Measurements from ENCODE around the gene KCNH5. TPM values are rescaled to one million over a fixed set of nuclear protein-coding genes. Genes with fewer than 3 reads are reported as not detected.

Gene KCNH5
- total RNA-seq, 1 donor from 2014 or later = 3.1 TPM

DNA sequence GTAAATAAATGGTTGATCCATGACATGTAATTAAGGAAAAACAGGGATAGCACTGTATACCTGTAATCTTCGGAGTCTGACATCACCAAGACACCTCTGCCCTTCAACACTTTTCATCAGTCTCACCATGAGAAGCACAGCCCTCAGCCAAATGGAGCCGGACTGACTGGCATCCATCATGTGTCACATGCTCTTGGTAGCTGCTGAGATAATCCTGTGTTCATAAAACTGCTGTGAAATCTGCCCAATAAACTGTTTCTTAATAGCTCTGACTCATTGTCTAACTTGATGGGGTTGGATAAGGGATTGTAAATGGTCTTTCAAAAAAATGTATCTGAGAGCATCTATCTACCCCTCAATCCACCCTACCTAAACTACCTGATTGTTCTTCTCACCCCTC, 33.6 kb downstream of the KCNH5 start:
- TF ChIP-seq, protein P1, sequence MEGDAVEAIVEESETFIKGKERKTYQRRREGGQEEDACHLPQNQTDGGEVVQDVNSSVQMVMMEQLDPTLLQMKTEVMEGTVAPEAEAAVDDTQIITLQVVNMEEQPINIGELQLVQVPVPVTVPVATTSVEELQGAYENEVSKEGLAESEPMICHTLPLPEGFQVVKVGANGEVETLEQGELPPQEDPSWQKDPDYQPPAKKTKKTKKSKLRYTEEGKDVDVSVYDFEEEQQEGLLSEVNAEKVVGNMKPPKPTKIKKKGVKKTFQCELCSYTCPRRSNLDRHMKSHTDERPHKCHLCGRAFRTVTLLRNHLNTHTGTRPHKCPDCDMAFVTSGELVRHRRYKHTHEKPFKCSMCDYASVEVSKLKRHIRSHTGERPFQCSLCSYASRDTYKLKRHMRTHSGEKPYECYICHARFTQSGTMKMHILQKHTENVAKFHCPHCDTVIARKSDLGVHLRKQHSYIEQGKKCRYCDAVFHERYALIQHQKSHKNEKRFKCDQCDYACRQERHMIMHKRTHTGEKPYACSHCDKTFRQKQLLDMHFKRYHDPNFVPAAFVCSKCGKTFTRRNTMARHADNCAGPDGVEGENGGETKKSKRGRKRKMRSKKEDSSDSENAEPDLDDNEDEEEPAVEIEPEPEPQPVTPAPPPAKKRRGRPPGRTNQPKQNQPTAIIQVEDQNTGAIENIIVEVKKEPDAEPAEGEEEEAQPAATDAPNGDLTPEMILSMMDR (IDR thresholded peaks at IDR 0.05; ENCODE audit: unreplicated experiment) = no peak
- H3K27me3 Mint-ChIP-seq = no peaks in the 10 kb centered on the region
- H3K9me3 Mint-ChIP-seq (ENCODE audit: low read depth) = no peaks in the 10 kb centered on the region
- no peak overlapping the region for H3K4me3 Mint-ChIP-seq (ENCODE audit: low read depth)
- H3K4me1 Mint-ChIP-seq (ENCODE audit: low read depth) = peaks cover 3% of the 10 kb centered on the region
- H3K36me3 Mint-ChIP-seq (ENCODE audit: insufficient read depth) = no peaks in the 10 kb centered on the region
- no peak overlapping the region for H3K27ac Mint-ChIP-seq
- DNase-seq (ENCODE audit: low spot score, unreplicated experiment) = no peak

GRCh38 chr14:63009495-63009894, 35.8 kb downstream of the KCNH5 start:
- Mint-ChIP-seq H3K36me3 (ENCODE audit: insufficient read depth) (no peaks in the 10 kb centered on the region), H3K4me1 (ENCODE audit: low read depth) (peaks cover 3% of the 10 kb centered on the region), H3K9me3 (ENCODE audit: low read depth) (no peaks in the 10 kb centered on the region), H3K27me3 (no peaks in the 10 kb centered on the region), H3K4me3 (ENCODE audit: low read depth) (no peak overlapping the region), H3K27ac (no peak overlapping the region)
- TF ChIP-seq, protein P1 (IDR thresholded peaks at IDR 0.05; ENCODE audit: unreplicated experiment) = no peak
- no peak for DNase-seq (ENCODE audit: low spot score, unreplicated experiment)

- Mint-ChIP-seq H3K27me3 (no peaks in the 10 kb centered on the region), H3K4me1 (ENCODE audit: low read depth) (peaks cover 3% of the 10 kb centered on the region), H3K9me3 (ENCODE audit: low read depth) (no peaks in the 10 kb centered on the region), H3K4me3 (ENCODE audit: low read depth) (no peak overlapping the region), H3K36me3 (ENCODE audit: insufficient read depth) (no peaks in the 10 kb centered on the region), H3K27ac (no peak overlapping the region)
- DNase-seq (ENCODE audit: low spot score, unreplicated experiment) = no peak
- TF ChIP-seq, protein P1 (IDR thresholded peaks at IDR 0.05; ENCODE audit: unreplicated experiment) = no peak
These were observed 38.7 kb downstream of the KCNH5 start for GRCh38 chr14:63006531-63006930.

- Mint-ChIP-seq H3K4me3 (ENCODE audit: low read depth) (no peak overlapping the region), H3K36me3 (ENCODE audit: insufficient read depth) (no peaks in the 10 kb centered on the region), H3K4me1 (ENCODE audit: low read depth) (peaks cover 2% of the 10 kb centered on the region), H3K9me3 (ENCODE audit: low read depth) (peaks cover 6% of the 10 kb centered on the region), H3K27ac (no peak overlapping the region), H3K27me3 (no peaks in the 10 kb centered on the region)
- DNase-seq (ENCODE audit: low spot score, unreplicated experiment) = no peak
- TF ChIP-seq, protein P1 (IDR thresholded peaks at IDR 0.05; ENCODE audit: unreplicated experiment) = no peak
These were observed 51.2 kb downstream of the KCNH5 start for GRCh38 chr14:62994096-62994495.

DNA sequence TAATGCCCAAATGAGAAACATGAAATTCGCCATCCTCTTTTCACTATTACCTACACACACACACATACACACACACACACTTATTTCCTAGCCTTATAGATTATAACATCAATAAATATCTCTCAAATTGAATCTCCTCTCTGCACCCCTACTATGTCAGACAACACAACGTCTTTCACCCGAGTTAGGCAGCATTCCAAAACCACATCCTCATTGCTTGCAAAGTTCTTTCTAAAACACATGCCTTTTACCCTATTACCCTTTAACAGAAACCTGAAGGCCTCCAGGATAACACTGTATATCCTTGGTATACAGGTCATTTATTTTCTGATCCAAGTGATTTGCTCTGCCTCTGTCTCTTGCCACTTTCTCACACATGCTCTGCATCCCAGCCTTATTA, 56.3 kb downstream of the KCNH5 start:
- TF ChIP-seq, protein P1 (IDR thresholded peaks at IDR 0.05; ENCODE audit: unreplicated experiment) = no peak
- H3K27me3 Mint-ChIP-seq = no peaks in the 10 kb centered on the region
- no peaks in the 10 kb centered on the region for H3K36me3 Mint-ChIP-seq (ENCODE audit: insufficient read depth)
- H3K4me3 Mint-ChIP-seq (ENCODE audit: low read depth) = no peak overlapping the region
- H3K4me1 Mint-ChIP-seq (ENCODE audit: low read depth) = peaks cover 1% of the 10 kb centered on the region
- no peak overlapping the region for H3K27ac Mint-ChIP-seq
- no peak for DNase-seq (ENCODE audit: low spot score, unreplicated experiment)
- H3K9me3 Mint-ChIP-seq (ENCODE audit: low read depth) = peaks cover 6% of the 10 kb centered on the region
